Stimulated activated naive CD8-positive, alpha-beta T cell treated with anti-CD3 and anti-CD28 coated beads, Interleukin-15, Interleukin-2, amounts not matched to agents 100 ng/mL and 50 ng/mL, for 24 hours (primary cell): ENCODE measurements around the gene GTF3C5.

Experiments used
- H3K27ac Mint-ChIP-seq: one replicate; pipeline ENCODE4 v1.8.0; 2021; ENCODE audit warnings: mild to moderate bottlenecking, mixed read lengths
- H3K27me3 Mint-ChIP-seq: one replicate; pipeline ENCODE4 v1.8.0; 2021; ENCODE audit warnings: mixed read lengths
- H3K36me3 Mint-ChIP-seq: one replicate; pipeline ENCODE4 v1.8.0; 2021; ENCODE audit warnings: low read depth, mixed read lengths
- H3K4me1 Mint-ChIP-seq: one replicate; pipeline ENCODE4 v1.8.0; 2021; ENCODE audit warnings: low read depth, mixed read lengths
- H3K4me3 Mint-ChIP-seq: one replicate; pipeline ENCODE4 v1.8.0; 2021; ENCODE audit warnings: mild to moderate bottlenecking, mixed read lengths
- H3K9me3 Mint-ChIP-seq: one replicate; pipeline ENCODE4 v1.8.0; 2021; ENCODE audit warnings: mixed read lengths

Gene GTF3C5

GRCh38 chr9:133103183-133103986, 72.6 kb downstream of the GTF3C5 start:
- no peaks in the 10 kb centered on the region for H3K4me1 Mint-ChIP-seq
- peaks cover 47% of the 10 kb centered on the region for H3K36me3 Mint-ChIP-seq
- no peak overlapping the region for H3K4me3 Mint-ChIP-seq

DNA sequence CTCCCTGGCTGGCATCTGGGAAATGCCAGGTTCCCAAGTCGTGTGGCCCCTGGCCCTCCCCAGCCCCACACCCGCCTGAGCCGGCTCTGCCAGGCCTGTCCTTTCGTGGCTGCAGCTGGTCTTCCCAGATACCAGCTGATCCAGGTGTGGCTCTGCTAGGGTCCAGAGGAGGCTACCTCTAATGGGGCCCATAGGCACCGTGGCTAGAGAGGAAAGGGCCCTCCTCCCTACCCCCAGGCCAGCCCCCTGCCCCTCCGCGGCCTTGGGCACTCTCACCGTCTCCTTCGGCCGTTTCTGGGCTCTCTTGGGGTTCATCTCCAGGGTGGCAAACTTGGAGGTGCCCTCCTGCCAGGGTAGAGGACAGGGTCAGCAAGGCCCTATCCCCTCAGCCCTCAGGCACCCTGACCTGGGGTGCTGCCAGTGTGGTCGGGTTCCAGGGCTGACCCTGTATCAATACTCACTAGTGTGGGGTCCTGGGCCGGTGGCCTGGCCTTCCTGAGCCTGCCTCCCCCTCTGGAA, 73.2 kb downstream of the GTF3C5 start:
- Mint-ChIP-seq H3K27me3 (no peaks in the 10 kb centered on the region), H3K9me3 (no peaks in the 10 kb centered on the region), H3K4me1 (no peaks in the 10 kb centered on the region), H3K36me3 (peaks cover 41% of the 10 kb centered on the region), H3K4me3 (no peak overlapping the region), H3K27ac (no peak overlapping the region)

More at GRCh38 chr9:133103183-133103986, 72.6 kb downstream of the GTF3C5 start:
- Mint-ChIP-seq H3K9me3 (no peaks in the 10 kb centered on the region), H3K27me3 (no peaks in the 10 kb centered on the region), H3K27ac (no peak overlapping the region)

DNA sequence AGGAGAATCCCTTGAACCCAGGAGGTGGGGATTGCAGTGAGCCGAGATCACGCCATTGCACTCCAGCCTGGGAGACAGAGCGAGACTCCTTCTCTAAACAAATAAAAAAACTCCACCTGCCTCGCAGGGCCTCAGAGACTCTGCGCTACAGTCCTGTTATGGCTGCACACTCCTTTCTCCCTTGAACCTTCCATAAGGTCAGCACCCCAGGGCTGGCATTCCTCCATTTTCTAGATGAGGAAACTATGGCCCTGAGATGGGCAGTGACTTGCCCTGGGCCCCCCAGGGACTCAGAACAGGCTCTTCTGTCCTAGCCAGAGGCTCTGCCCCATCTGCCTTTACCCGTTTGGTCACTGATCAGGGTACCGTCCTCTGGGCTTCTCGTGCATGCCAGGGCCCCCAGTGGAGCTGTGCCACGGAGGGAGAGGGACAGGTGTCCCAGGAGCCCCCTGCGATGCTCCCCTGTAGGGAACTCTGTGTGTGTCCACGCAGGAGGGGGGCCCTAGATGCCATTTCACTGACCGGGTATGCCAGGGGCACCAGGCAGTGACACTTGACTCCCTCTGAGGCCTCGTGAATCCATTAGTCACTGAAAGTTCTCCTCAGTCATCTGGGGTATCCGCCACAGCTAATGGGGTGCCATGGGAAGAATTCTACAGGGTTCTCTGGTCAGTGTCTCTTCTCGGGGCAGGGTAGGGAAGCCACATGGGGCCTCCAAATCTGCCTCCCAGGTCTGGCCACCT, 74.1 kb downstream of the GTF3C5 start:
- Mint-ChIP-seq H3K4me1 (no peaks in the 10 kb centered on the region), H3K4me3 (no peak overlapping the region), H3K9me3 (no peaks in the 10 kb centered on the region), H3K27ac (no peak overlapping the region), H3K36me3 (peaks cover 36% of the 10 kb centered on the region), H3K27me3 (no peaks in the 10 kb centered on the region)

- no peak overlapping the region for H3K27ac Mint-ChIP-seq
- no peak overlapping the region for H3K4me3 Mint-ChIP-seq
- H3K27me3 Mint-ChIP-seq: no peaks in the 10 kb centered on the region
- H3K36me3 Mint-ChIP-seq: peaks cover 33% of the 10 kb centered on the region
- no peaks in the 10 kb centered on the region for H3K9me3 Mint-ChIP-seq
- peaks cover 5% of the 10 kb centered on the region for H3K4me1 Mint-ChIP-seq
Observed at GRCh38 chr9:133105461-133105770, 74.6 kb downstream of the GTF3C5 start.

GRCh38 chr9:133106511-133107244, 75.9 kb downstream of the GTF3C5 start:
- no peaks in the 10 kb centered on the region for H3K27me3 Mint-ChIP-seq
- H3K27ac Mint-ChIP-seq: no peak overlapping the region
- no peaks in the 10 kb centered on the region for H3K9me3 Mint-ChIP-seq
- peaks cover 5% of the 10 kb centered on the region for H3K4me1 Mint-ChIP-seq
- peaks cover 28% of the 10 kb centered on the region for H3K36me3 Mint-ChIP-seq
- H3K4me3 Mint-ChIP-seq: no peak overlapping the region

- H3K36me3 Mint-ChIP-seq: peaks cover 23% of the 10 kb centered on the region
- H3K4me1 Mint-ChIP-seq: peaks cover 5% of the 10 kb centered on the region
- no peaks in the 10 kb centered on the region for H3K27me3 Mint-ChIP-seq
- H3K4me3 Mint-ChIP-seq: no peak overlapping the region
- no peak overlapping the region for H3K27ac Mint-ChIP-seq
- no peaks in the 10 kb centered on the region for H3K9me3 Mint-ChIP-seq
Observed at GRCh38 chr9:133107245-133107722, 76.5 kb downstream of the GTF3C5 start.
